Parathyroid adenoma (tissue), 2 donors: ENCODE measurements around the gene STK4.

Source experiments
- H2AFZ ChIP-seq: fragments of 300-600 bp; sonication (generic); one replicate; pipeline ENCODE4 v1.7.0; 2017; ENCODE audit warnings: antibody characterized with exemption, mild to moderate bottlenecking
- H3K27ac ChIP-seq: fragments of 300-600 bp; sonication (generic); one replicate; pipeline ENCODE4 v1.7.0; 2017
- H3K27me3 ChIP-seq: fragments of 300-600 bp; sonication (generic); one replicate; pipeline ENCODE4 v1.7.0; 2017; ENCODE audit warnings: low read length; ENCODE audit not compliant: control insufficient read depth, insufficient read depth
- H3K36me3 ChIP-seq: fragments of 300-600 bp; sonication (generic); one replicate; pipeline ENCODE4 v1.7.0; 2017; ENCODE audit warnings: low read length; ENCODE audit not compliant: control insufficient read depth, insufficient read depth
- H3K4me1 ChIP-seq: fragments of 300-600 bp; sonication (generic); one replicate; pipeline ENCODE4 v1.7.0; 2017; ENCODE audit warnings: control low read depth
- H3K4me2 ChIP-seq: fragments of 300-600 bp; sonication (generic); one replicate; pipeline ENCODE4 v1.7.0; 2017; ENCODE audit warnings: low read length
- H3K4me3 ChIP-seq: fragments of 300-600 bp; sonication (generic); one replicate; pipeline ENCODE4 v1.7.0; 2017; ENCODE audit warnings: low read depth, low read length
- H3K79me2 ChIP-seq: fragments of 300-600 bp; sonication (generic); one replicate; pipeline ENCODE4 v1.7.0; 2017; ENCODE audit warnings: control low read depth
- H3K9ac ChIP-seq: fragments of 300-600 bp; sonication (generic); one replicate; pipeline ENCODE4 v1.7.0; 2017; ENCODE audit warnings: mild to moderate bottlenecking
- H3K9me3 ChIP-seq: fragments of 300-600 bp; sonication (generic); one replicate; pipeline ENCODE4 v1.7.0; 2017; ENCODE audit warnings: low read length; ENCODE audit not compliant: control insufficient read depth
- CTCF ChIP-seq: fragments of 300-600 bp; sonication (generic); IDR thresholded peaks from one replicate; pipeline ENCODE4 v1.7.0; 2017; ENCODE audit warnings: antibody characterized with exemption, mild to moderate bottlenecking
- donor health status: primary hyperparathyroidism.

Gene STK4

GRCh38 chr20:45028424-45029136, 62.3 kb downstream of the STK4 start:
- Histone ChIP-seq H3K27me3 (no peaks in the 10 kb centered on the region), H3K9me3 (no peaks in the 10 kb centered on the region), H3K9ac (no peak overlapping the region), H3K79me2 (no peaks in the 10 kb centered on the region), H3K36me3 (no peaks in the 10 kb centered on the region), H3K27ac (no peak overlapping the region), H2AFZ (no peak overlapping the region), H3K4me3 (no peak overlapping the region), H3K4me2 (no peak overlapping the region), H3K4me1 (no peaks in the 10 kb centered on the region)
- TF ChIP-seq CTCF, result no peak

DNA sequence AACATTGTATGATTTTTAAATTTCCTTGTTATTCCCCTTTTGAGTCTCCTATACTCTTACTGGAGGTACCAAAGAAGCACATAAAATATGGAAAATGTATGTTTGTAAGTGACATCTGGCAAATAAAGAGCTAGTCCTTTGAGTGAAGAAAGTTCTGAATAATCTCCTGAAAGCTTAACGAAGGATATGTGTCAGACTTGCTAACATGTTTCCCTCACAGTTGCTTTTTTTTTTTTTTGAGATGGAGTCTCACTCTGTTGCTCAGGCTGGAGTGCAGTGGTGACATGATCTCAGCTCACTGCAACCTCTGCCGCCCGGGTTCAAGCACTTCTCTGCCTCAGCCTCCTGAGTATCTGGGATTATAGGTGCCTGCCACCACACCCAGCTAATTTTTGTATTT, 63.6 kb downstream of the STK4 start:
- H3K9me3 ChIP-seq, result no peaks in the 10 kb centered on the region
- H3K27ac ChIP-seq, result no peak overlapping the region
- TF ChIP-seq CTCF, result no peak
- no peak overlapping the region for H3K4me3 ChIP-seq
- H3K9ac ChIP-seq, result no peak overlapping the region
- H3K36me3 ChIP-seq, result no peaks in the 10 kb centered on the region
- no peaks in the 10 kb centered on the region for H3K4me1 ChIP-seq
- no peaks in the 10 kb centered on the region for H3K27me3 ChIP-seq
- H3K79me2 ChIP-seq, result no peaks in the 10 kb centered on the region
- no peak overlapping the region for H2AFZ ChIP-seq
- H3K4me2 ChIP-seq, result no peak overlapping the region

- H3K27me3 ChIP-seq, result no peaks in the 10 kb centered on the region
- H2AFZ ChIP-seq, result no peak overlapping the region
- no peak overlapping the region for H3K4me3 ChIP-seq
- H3K79me2 ChIP-seq, result no peaks in the 10 kb centered on the region
- no peaks in the 10 kb centered on the region for H3K36me3 ChIP-seq
- peaks cover 4% of the 10 kb centered on the region for H3K4me1 ChIP-seq
- no peak overlapping the region for H3K4me2 ChIP-seq
- H3K27ac ChIP-seq, result no peak overlapping the region
- no peaks in the 10 kb centered on the region for H3K9me3 ChIP-seq
- no peak overlapping the region for H3K9ac ChIP-seq
- no peak for TF ChIP-seq CTCF
Measured at GRCh38 chr20:45032276-45032675, 66.0 kb downstream of the STK4 start.

- no peaks in the 10 kb centered on the region for H3K9me3 ChIP-seq
- no peak overlapping the region for H2AFZ ChIP-seq
- no peak overlapping the region for H3K4me2 ChIP-seq
- TF ChIP-seq CTCF, result no peak
- no peaks in the 10 kb centered on the region for H3K36me3 ChIP-seq
- H3K79me2 ChIP-seq, result no peaks in the 10 kb centered on the region
- no peak overlapping the region for H3K9ac ChIP-seq
- H3K4me1 ChIP-seq, result peaks cover 7% of the 10 kb centered on the region
- H3K27ac ChIP-seq, result no peak overlapping the region
- no peaks in the 10 kb centered on the region for H3K27me3 ChIP-seq
- no peak overlapping the region for H3K4me3 ChIP-seq
Measured at GRCh38 chr20:45032781-45033180, 66.5 kb downstream of the STK4 start.

- Histone ChIP-seq H3K4me3 (no peak overlapping the region), H3K27me3 (no peaks in the 10 kb centered on the region), H3K9ac (no peak overlapping the region), H3K4me1 (peaks cover 7% of the 10 kb centered on the region), H3K4me2 (no peak overlapping the region), H3K36me3 (no peaks in the 10 kb centered on the region), H2AFZ (no peak overlapping the region), H3K9me3 (no peaks in the 10 kb centered on the region), H3K27ac (no peak overlapping the region), H3K79me2 (no peaks in the 10 kb centered on the region)
- no peak for TF ChIP-seq CTCF
Measured at GRCh38 chr20:45034436-45034835, 68.1 kb downstream of the STK4 start.
